Endothelial cell of umbilical vein (primary cell): ENCODE measurements around the gene APOH. TPM values are rescaled to one million over a fixed set of nuclear protein-coding genes. Genes with fewer than 3 reads are reported as not detected.

Experiments used
- BruUV-seq: library from RNA; stranded (reverse); fragments of 400-500 nt; replicated peaks from 2 replicates; lab custom pipeline; 2021; lab: Mats Ljungman, UMichigan
- CTCF ChIA-PET: fragments of 300-600, 350-600 bp; sonication (Branson Sonifier 250); formaldehyde crosslinking; loops from one replicate; lab custom pipeline; 2021; ENCODE audit warnings: antibody characterized with exemption, inconsistent platforms; lab: Charles Lee
- POLR2A ChIA-PET: fragments of 300-600, 350-600 bp; sonication (Branson Sonifier 250); formaldehyde crosslinking; loops from one replicate; lab custom pipeline; 2021; ENCODE audit warnings: antibody characterized with exemption, inconsistent platforms; lab: Charles Lee
- DNase-seq: peaks from one replicate; pipeline ENCODE4 v3.0.0-alpha.2; 2011; ENCODE audit warnings: low read depth, low spot score
- FAIRE-seq: peaks from 2 replicates; lab custom pipeline; 2011; peaks lifted over from hg19 to GRCh38; lab: Jason Lieb, UNC
- H2AFZ ChIP-seq: 2 replicates; pipeline ENCODE4 v1.6.0; 2012; ENCODE audit warnings: low read depth, low read length, control low read depth, inconsistent platforms
- H3K27ac ChIP-seq: 2 replicates; pipeline ENCODE4 v1.5.1; 2011; ENCODE audit warnings: low read depth, mild to moderate bottlenecking, control low read depth, low read length, moderate library complexity; ENCODE audit not compliant: insufficient read depth
- H3K27me3 ChIP-seq, 2 experiments: 2 replicates each; pipeline versions ENCODE4 v1.6.0 to v1.6.1; 2011; ENCODE audit warnings: low read length in 2 of 2, mixed read lengths in 1 of 2; ENCODE audit not compliant: control insufficient read depth in 2 of 2, insufficient read depth in 2 of 2
- H3K36me3 ChIP-seq, 2 experiments: 2 replicates in 1 of 2; 3 replicates in 1 of 2; pipeline ENCODE4 v1.5.1; 2011; ENCODE audit warnings: low read length in 2 of 2, mild to moderate bottlenecking in 1 of 2, moderate library complexity in 1 of 2; ENCODE audit not compliant: control insufficient read depth in 2 of 2, insufficient read depth in 2 of 2; ENCODE audit errors: extremely low read depth in 1 of 2
- H3K4me1 ChIP-seq: 3 replicates; pipeline ENCODE4 v1.5.1; 2011; ENCODE audit warnings: mild to moderate bottlenecking, low read length; ENCODE audit not compliant: control insufficient read depth, insufficient read depth; ENCODE audit errors: extremely low read depth
- H3K4me2 ChIP-seq: 2 replicates; pipeline ENCODE4 v1.6.1; 2011; ENCODE audit warnings: low read length, control low read depth, mixed read lengths; ENCODE audit not compliant: insufficient read depth
- H3K4me3 ChIP-seq, 3 experiments: fragments of 200-600 bp in 1 of 3; sonication (generic), shearing (Covaris generic) in 1 of 3; replicated peaks in 1 of 3; 2 replicates each; pipeline ENCODE4 v1.5.1; 2011 to 2016; ENCODE audit warnings: control low read depth in 3 of 3, low read length in 3 of 3, mild to moderate bottlenecking in 2 of 3, inconsistent platforms in 1 of 3, low read depth in 1 of 3, moderate library complexity in 1 of 3; ENCODE audit not compliant: insufficient read depth in 1 of 3
- H3K79me2 ChIP-seq: 2 replicates; pipeline ENCODE4 v1.6.0; 2012; ENCODE audit warnings: low read length, inconsistent platforms; ENCODE audit not compliant: control insufficient read depth, insufficient read depth
- H3K9ac ChIP-seq: replicated peaks from 2 replicates; pipeline ENCODE3; 2011; ENCODE audit warnings: low read length, control low read depth; ENCODE audit not compliant: insufficient read depth; ENCODE audit errors: extremely low read depth
- H3K9me1 ChIP-seq: replicated peaks from 3 replicates; pipeline ENCODE4 v1.6.0; 2011; ENCODE audit warnings: mild to moderate bottlenecking, low read length; ENCODE audit not compliant: control insufficient read depth, insufficient read depth; ENCODE audit errors: extremely low read depth
- H3K9me3 ChIP-seq: replicated peaks from 2 replicates; pipeline ENCODE4 v1.5.1; 2012; ENCODE audit warnings: low read length, inconsistent platforms; ENCODE audit not compliant: control insufficient read depth, insufficient read depth
- H4K20me1 ChIP-seq: replicated peaks from 2 replicates; pipeline ENCODE3; 2011; ENCODE audit warnings: mild to moderate bottlenecking, low read length; ENCODE audit not compliant: control insufficient read depth, insufficient read depth; ENCODE audit errors: extremely low read depth
- CTCF ChIP-seq, 2 donors: IDR thresholded peaks; 1 replicate in 1 of 2; 2 replicates in 1 of 2; pipeline ENCODE4 v1.5.1; 2011; ENCODE audit warnings: low read length in 2 of 2, mild to moderate bottlenecking in 2 of 2, moderate library complexity in 2 of 2, control low read depth in 1 of 2, inconsistent platforms in 1 of 2, low read depth in 1 of 2; ENCODE audit not compliant: insufficient read depth in 1 of 2; ENCODE audit errors: extremely low read depth in 1 of 2
- EZH2 ChIP-seq: IDR thresholded peaks from 2 replicates; pipeline ENCODE4 v1.6.1; 2012; ENCODE audit warnings: borderline replicate concordance, low read depth, mild to moderate bottlenecking, moderate library complexity, low read length, inconsistent platforms; ENCODE audit not compliant: severe bottlenecking
- FOS ChIP-seq: IDR thresholded peaks from 2 replicates; pipeline ENCODE4 v1.6.1; 2011; ENCODE audit warnings: mild to moderate bottlenecking, low read length, moderate library complexity, borderline replicate concordance; ENCODE audit not compliant: insufficient read depth
- GATA2 ChIP-seq: IDR thresholded peaks from 2 replicates; pipeline ENCODE4 v1.7.0; 2011; ENCODE audit warnings: low read depth, mild to moderate bottlenecking, moderate library complexity, mixed read lengths, low read length; ENCODE audit not compliant: insufficient read length, insufficient read depth
- JUN ChIP-seq: IDR thresholded peaks from 2 replicates; pipeline ENCODE4 v1.6.1; 2011; ENCODE audit warnings: borderline replicate concordance, low read depth; ENCODE audit not compliant: insufficient read length, insufficient read depth
- MAX ChIP-seq: IDR thresholded peaks from 2 replicates; pipeline ENCODE4 v1.6.1; 2011; ENCODE audit not compliant: insufficient read depth, insufficient read length
- MYC ChIP-seq: IDR thresholded peaks from one replicate; pipeline ENCODE4 v1.6.1; 2011; ENCODE audit warnings: mild to moderate bottlenecking, low read depth, low read length
- POLR2A ChIP-seq: IDR thresholded peaks from 2 replicates; pipeline ENCODE4 v1.6.1; 2012; ENCODE audit warnings: low read depth, mild to moderate bottlenecking, control low read depth, low read length
- POLR2AphosphoS5 ChIP-seq: IDR thresholded peaks from 2 replicates; pipeline ENCODE4 v1.6.1; 2012; ENCODE audit warnings: low read depth, mild to moderate bottlenecking, control low read depth, low read length, moderate library complexity; ENCODE audit not compliant: insufficient read depth
- dilution Hi-C: fragments of 300-500 bp; cut with MboI; formaldehyde crosslinking; loops from one replicate; pipeline ENCODE4 v1.15.0; 2019; ENCODE audit warnings: low sequenced_read_pairs; ENCODE audit not compliant: extremely low pct_ligation_motif_present
- intact Hi-C: fragments of 100-400 bp; cut with micrococcal nuclease; formaldehyde crosslinking; loops from one replicate; pipeline ENCODE4 v1.10.0; 2022
- polyA plus RNA-seq, 4 experiments: library from polyadenylated mRNA; depleted of rRNA in 3 of 4; stranded (reverse) in 3 of 4; unstranded in 1 of 4; fragments of >200 nt; gene quantifications; 2 replicates each; pipeline versions ENCODE4 v1.2.1 to v1.2.3, GENCODE V29; 2011 to 2012; ENCODE audit warnings: missing spikeins in 1 of 4
- total RNA-seq: library from RNA; stranded (reverse); gene quantifications from 2 replicates; pipeline ENCODE4 v1.2.3, GENCODE V29; 2021

Gene APOH
- total and polyA plus RNA-seq, 2 donors (not counting 3 experiments of a cell fraction or from before 2014, with no cell fraction given) = not detected

- no peaks in the 10 kb centered on the region for H3K36me3 ChIP-seq
- peak within 1 kb of the TSS; percentile 93 for H2AFZ ChIP-seq
- peak within 1 kb of the TSS; percentile 76 to 92 (median 82) for H3K4me3 ChIP-seq
- H4K20me1 ChIP-seq = no peaks in the 10 kb centered on the region
- H3K9me1 ChIP-seq = no peaks in the 10 kb centered on the region
- peaks cover 22% of the 10 kb centered on the region for H3K4me1 ChIP-seq
- H3K9me3 ChIP-seq = no peaks in the 10 kb centered on the region
- FAIRE-seq (peak; percentile 40), DNase-seq (peak; percentile 74)
- H3K79me2 ChIP-seq = peaks cover 3% of the 10 kb centered on the region
- peak within 1 kb of the TSS; percentile 92 for H3K4me2 ChIP-seq
- ChIA-PET CTCF (interaction anchor here (1.5 kb wide), 1 partner anchor 482 kb away, joined by 6 read pairs; no protein-coding TSS in a partner anchor), POLR2A (no interaction called here)
- dilution Hi-C loops = no loop called here
- intact Hi-C loops = loop anchor here (5.0 kb wide), 1 partner anchor 111 kb away; the partner anchor contains the start of gene PRKCA
- BruUV-seq = TSS peak; percentile 48
- peak within 1 kb of the TSS; percentile 82 for H3K9ac ChIP-seq
- H3K27me3 ChIP-seq = no peaks in the 10 kb centered on the region
- TF ChIP-seq POLR2AphosphoS5 (peak; percentile 29), EZH2 (no peak)
- peak within 1 kb of the TSS; percentile 50 for H3K27ac ChIP-seq
These were observed 37.4 kb downstream of the APOH start, which contains the start of gene CEP112 for GRCh38 chr17:66191593-66192377. TSS of gene CEP112 (minus strand) at chr17:66192133.

- peak overlapping the region; percentile 50 for H3K27ac ChIP-seq
- H3K9me1 ChIP-seq = no peaks in the 10 kb centered on the region
- POLR2A ChIA-PET = no interaction called here
- no peaks in the 10 kb centered on the region for H4K20me1 ChIP-seq
- peak overlapping the region; percentile 82 for H3K9ac ChIP-seq
- peak overlapping the region; percentile 93 for H2AFZ ChIP-seq
- CTCF ChIA-PET = interaction anchor here (0.9 to 1.5 kb wide), 4 partner anchors 10 to 959 kb away, joined by 3 to 6 read pairs (median 5); no protein-coding TSS in a partner anchor
- no TSS peak for BruUV-seq
- H3K9me3 ChIP-seq = no peaks in the 10 kb centered on the region
- dilution Hi-C loops (no loop called here), intact Hi-C loops (loop anchor here (5.0 kb wide), 1 partner anchor 111 kb away; the partner anchor contains the start of gene PRKCA)
- no peaks in the 10 kb centered on the region for H3K27me3 ChIP-seq
- no peaks in the 10 kb centered on the region for H3K36me3 ChIP-seq
- H3K4me1 ChIP-seq = peaks cover 22% of the 10 kb centered on the region
- peak overlapping the region; percentile 92 for H3K4me2 ChIP-seq
- H3K4me3 ChIP-seq = peak overlapping the region; percentile 76 to 92 (median 82)
- TF ChIP-seq FOS (no peak), POLR2A (no peak), CTCF (IDR thresholded peaks at IDR 0.05; ENCODE audit: extremely low read depth in 1 of 2, insufficient read depth in 1 of 2, low read depth in 1 of 2, low read length in 2 of 2) (no peak), JUN (no peak), EZH2 (no peak), POLR2AphosphoS5 (no peak), MAX (no peak), GATA2 (no peak), MYC (no peak)
- H3K79me2 ChIP-seq = peaks cover 3% of the 10 kb centered on the region
- FAIRE-seq = peak; percentile 89
- peak; percentile 75 for DNase-seq
These were observed 38.2 kb downstream of the APOH start for GRCh38 chr17:66190738-66191592.
